Measurements from ENCODE around the gene LHCGR.

Gene LHCGR

DNA sequence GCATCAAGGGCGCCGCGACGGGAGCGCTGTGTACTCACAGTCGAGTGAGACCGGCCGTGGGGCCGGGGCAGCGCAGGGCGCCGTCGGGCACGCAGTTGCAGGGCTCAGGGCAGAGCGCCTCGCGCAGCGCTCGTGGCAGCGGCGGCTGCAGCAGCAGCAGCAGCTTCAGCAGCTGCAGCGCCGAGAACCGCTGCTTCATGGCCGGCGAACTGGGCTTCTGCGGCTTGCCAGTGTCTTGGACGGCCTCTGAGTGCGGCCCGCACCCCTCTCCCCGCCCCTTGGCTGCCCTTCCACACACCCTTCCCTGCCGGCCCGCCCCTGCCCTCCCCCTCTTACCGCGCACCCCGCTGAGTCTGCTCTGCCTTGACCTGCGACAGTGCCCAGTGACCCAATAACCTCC lies at the start of gene LHCGR:
Gene LHCGR (minus strand): TSS at position 252 of the 400 bp plus-strand sequence. CDS start 53 bp downstream, at position 199.
- no peaks in the 10 kb centered on the region for H3K4me1 ChIP-seq (ENCODE audit: control insufficient read depth, insufficient read depth, low read length)
- no peaks in the 10 kb centered on the region for H3K36me3 ChIP-seq (ENCODE audit: control insufficient read depth, insufficient read depth, low read length)
- H3K9ac ChIP-seq (ENCODE audit: low read length) = no peak within 1 kb of the TSS
- H3K27me3 ChIP-seq (ENCODE audit: control insufficient read depth, insufficient read depth, low read length) = no peaks in the 10 kb centered on the region
- H3K4me3 ChIP-seq (ENCODE audit: low read length) = no peak within 1 kb of the TSS
- no peak within 1 kb of the TSS for H3K27ac ChIP-seq (ENCODE audit: low read depth, low read length)

DNA sequence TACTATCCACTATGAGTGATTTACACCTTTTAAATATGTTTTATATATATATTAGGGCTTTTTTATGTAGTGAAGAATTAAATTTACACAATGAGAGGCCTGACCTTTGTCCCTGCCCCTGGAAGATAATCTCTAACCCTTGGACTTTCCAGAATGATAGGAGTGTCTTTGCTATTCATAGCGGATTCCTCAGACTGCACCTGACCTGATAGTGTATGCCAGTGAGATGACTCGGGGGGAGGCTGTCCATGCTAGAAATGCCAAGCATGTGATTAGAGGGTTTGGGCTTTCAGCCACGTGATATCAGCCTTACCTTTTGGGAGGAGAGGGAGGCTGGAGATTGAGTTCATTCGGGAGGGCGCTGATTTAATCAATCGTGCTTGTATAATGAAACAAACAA lies 44.1 kb upstream of the LHCGR start:
- no peaks in the 10 kb centered on the region for H3K36me3 ChIP-seq (ENCODE audit: control insufficient read depth, insufficient read depth, low read length)
- no peak overlapping the region for H3K9ac ChIP-seq (ENCODE audit: low read length)
- no peaks in the 10 kb centered on the region for H3K27me3 ChIP-seq (ENCODE audit: control insufficient read depth, insufficient read depth, low read length)
- H3K4me1 ChIP-seq (ENCODE audit: control insufficient read depth, insufficient read depth, low read length) = no peaks in the 10 kb centered on the region
- no peak overlapping the region for H3K4me3 ChIP-seq (ENCODE audit: low read length)
- no peak overlapping the region for H3K27ac ChIP-seq (ENCODE audit: low read depth, low read length)

DNA sequence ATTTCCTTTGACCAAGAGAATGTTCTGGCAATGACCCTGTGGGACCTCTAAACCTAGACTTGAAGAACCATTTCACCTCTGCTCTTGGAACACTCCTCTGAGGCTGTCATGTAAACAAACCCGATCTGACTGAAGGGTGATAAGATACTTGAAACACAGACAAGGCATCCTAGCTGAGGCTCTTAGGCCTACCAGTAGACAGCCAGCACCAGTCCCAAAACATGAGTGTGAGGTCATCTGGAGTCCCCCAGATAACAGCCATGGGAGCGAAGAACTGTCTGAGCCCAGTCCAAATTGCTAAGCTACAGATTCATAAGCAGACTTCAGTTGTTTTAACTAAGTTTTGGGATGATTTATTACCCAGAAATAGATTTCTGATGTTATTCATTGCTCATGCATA lies 39.5 kb upstream of the LHCGR start:
- Histone ChIP-seq H3K4me3 (ENCODE audit: low read length) (no peak overlapping the region), H3K4me1 (ENCODE audit: control insufficient read depth, insufficient read depth, low read length) (no peaks in the 10 kb centered on the region), H3K36me3 (ENCODE audit: control insufficient read depth, insufficient read depth, low read length) (no peaks in the 10 kb centered on the region), H3K27me3 (ENCODE audit: control insufficient read depth, insufficient read depth, low read length) (no peaks in the 10 kb centered on the region), H3K27ac (ENCODE audit: low read depth, low read length) (no peak overlapping the region), H3K9ac (ENCODE audit: low read length) (no peak overlapping the region)

DNA sequence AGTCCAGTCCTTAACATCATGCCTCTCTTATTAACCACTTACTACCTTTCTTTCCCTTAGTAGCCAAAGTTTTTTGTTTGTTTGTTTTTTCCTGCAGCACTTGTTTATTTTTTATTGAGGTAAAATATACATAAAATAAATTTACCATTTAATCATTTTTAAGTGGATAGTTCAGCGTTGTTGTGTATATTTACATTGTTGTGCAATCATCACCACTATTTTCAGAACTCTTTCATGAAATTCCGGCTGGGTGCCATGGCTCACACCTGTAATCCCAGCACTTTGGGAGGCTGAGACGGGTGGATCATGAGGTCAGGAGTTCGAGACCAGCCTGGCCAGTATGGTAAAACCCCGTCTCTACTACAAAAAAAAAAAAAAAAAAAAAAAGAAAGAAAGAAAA lies 38.1 kb upstream of the LHCGR start:
- Histone ChIP-seq H3K27me3 (ENCODE audit: control insufficient read depth, insufficient read depth, low read length) (no peaks in the 10 kb centered on the region), H3K9ac (ENCODE audit: low read length) (no peak overlapping the region), H3K27ac (ENCODE audit: low read depth, low read length) (no peak overlapping the region), H3K4me1 (ENCODE audit: control insufficient read depth, insufficient read depth, low read length) (no peaks in the 10 kb centered on the region), H3K4me3 (ENCODE audit: low read length) (no peak overlapping the region), H3K36me3 (ENCODE audit: control insufficient read depth, insufficient read depth, low read length) (no peaks in the 10 kb centered on the region)

DNA sequence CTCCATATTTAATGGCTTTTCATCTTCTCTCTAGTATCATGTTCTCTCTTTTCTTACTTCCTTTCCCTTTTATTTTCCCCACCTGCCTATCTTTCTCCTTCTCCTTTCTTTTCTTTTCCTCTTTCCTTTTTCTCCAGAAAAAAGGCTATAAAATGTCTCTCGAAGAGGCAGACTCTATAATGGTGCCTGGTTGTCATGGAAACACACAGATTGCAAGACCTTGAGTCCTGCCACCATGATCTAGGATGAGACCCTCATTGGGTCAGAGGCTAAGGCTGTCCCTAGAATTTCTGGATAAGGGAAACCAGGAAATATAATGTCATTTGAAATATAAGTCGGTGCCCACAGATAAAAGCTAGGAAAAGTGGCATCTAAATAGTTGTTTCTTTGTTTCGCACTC lies 36.5 kb upstream of the LHCGR start:
- Histone ChIP-seq H3K27me3 (ENCODE audit: control insufficient read depth, insufficient read depth, low read length) (no peaks in the 10 kb centered on the region), H3K36me3 (ENCODE audit: control insufficient read depth, insufficient read depth, low read length) (no peaks in the 10 kb centered on the region)

DNA sequence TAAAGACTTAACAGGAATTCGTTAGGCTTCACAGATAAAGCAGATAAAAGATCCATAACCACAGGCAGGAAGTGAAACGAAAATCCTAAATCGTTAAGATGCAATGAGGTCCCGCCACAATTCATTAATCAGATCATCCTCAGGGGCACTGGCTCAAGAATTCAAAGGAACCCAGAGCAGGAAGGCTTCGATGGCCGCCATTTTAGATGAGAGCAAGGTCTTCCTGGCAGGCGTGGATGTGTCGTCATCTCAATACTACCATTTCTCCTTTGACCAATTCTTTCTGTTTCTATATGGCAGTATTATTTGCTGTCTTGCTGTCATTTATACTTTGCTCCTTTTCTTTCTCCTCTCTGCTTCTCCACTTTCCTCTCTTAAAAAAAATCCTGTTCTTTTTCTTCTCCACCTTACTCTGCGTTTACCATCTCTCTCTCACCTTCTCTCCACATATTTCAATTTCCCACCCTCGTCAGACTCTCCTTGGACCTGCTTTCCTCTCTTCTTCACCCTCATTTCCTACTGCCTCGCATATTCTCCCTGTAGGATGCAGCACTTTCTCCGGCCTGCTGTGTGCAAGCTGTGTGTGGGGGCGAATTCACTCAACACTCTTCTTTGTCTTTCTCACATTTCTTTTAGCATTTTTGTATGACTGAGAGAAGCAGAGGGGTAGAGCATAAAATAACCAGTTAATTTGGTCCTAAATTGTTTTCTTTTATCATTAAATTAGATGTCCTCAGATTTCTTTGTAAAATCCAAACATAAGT lies 35.1 kb upstream of the LHCGR start:
- Histone ChIP-seq H3K9ac (ENCODE audit: low read length) (no peak overlapping the region), H3K4me3 (ENCODE audit: low read length) (no peak overlapping the region), H3K36me3 (ENCODE audit: control insufficient read depth, insufficient read depth, low read length) (no peaks in the 10 kb centered on the region), H3K27me3 (ENCODE audit: control insufficient read depth, insufficient read depth, low read length) (no peaks in the 10 kb centered on the region), H3K27ac (ENCODE audit: low read depth, low read length) (no peak overlapping the region), H3K4me1 (ENCODE audit: control insufficient read depth, insufficient read depth, low read length) (no peaks in the 10 kb centered on the region)

More for the DNA sequence above, 36.5 kb upstream of the LHCGR start:
- H3K4me1 ChIP-seq (ENCODE audit: control insufficient read depth, insufficient read depth, low read length) = no peaks in the 10 kb centered on the region
- no peak overlapping the region for H3K9ac ChIP-seq (ENCODE audit: low read length)
- no peak overlapping the region for H3K27ac ChIP-seq (ENCODE audit: low read depth, low read length)
- no peak overlapping the region for H3K4me3 ChIP-seq (ENCODE audit: low read length)

DNA sequence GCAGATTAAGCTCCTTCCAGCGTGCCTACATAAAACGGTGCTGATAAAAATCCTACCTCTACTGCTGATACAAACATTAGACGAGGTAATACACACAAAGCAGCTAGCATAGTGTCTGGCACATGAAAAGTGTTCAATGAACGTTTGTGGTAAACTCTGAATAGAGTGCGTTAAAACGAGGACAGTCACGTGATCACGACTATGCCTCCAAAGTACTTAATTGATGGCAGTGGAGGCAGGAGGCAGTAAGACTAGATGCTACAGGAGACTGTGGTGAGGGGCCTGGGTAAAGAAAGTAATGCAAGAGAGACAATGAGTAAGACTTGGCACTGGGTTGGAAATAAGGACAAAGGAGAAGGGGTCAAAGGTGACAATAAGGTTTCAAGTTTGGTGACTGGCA lies 32.1 kb upstream of the LHCGR start:
- Histone ChIP-seq H3K27ac (ENCODE audit: low read depth, low read length) (no peak overlapping the region), H3K9ac (ENCODE audit: low read length) (no peak overlapping the region), H3K36me3 (ENCODE audit: control insufficient read depth, insufficient read depth, low read length) (no peaks in the 10 kb centered on the region), H3K27me3 (ENCODE audit: control insufficient read depth, insufficient read depth, low read length) (no peaks in the 10 kb centered on the region), H3K4me3 (ENCODE audit: low read length) (no peak overlapping the region), H3K4me1 (ENCODE audit: control insufficient read depth, insufficient read depth, low read length) (no peaks in the 10 kb centered on the region)

DNA sequence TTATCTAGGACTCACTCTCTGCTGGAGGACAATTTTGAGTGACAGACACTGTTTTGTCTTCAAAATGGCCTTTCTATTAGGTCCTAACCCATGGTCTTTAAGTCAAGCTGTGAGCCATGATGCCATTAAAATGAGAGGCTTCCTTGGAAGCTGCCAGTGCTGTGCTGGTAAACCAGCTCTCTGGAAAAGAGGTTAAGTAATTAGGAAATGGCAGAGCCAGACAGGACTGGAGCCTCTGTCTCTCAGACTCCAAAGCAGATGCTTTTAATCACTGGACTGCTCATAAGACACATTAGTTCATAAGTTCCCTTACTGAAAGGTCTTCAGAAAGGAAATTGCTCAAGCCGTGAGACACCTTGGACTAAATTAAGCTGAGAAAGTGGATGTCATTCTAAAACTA lies 25.8 kb upstream of the LHCGR start:
- H3K4me3 ChIP-seq (ENCODE audit: low read length) = no peak overlapping the region
- H3K9ac ChIP-seq (ENCODE audit: low read length) = no peak overlapping the region
- no peaks in the 10 kb centered on the region for H3K4me1 ChIP-seq (ENCODE audit: control insufficient read depth, insufficient read depth, low read length)
- H3K27ac ChIP-seq (ENCODE audit: low read depth, low read length) = no peak overlapping the region
- no peaks in the 10 kb centered on the region for H3K27me3 ChIP-seq (ENCODE audit: control insufficient read depth, insufficient read depth, low read length)
- no peaks in the 10 kb centered on the region for H3K36me3 ChIP-seq (ENCODE audit: control insufficient read depth, insufficient read depth, low read length)

DNA sequence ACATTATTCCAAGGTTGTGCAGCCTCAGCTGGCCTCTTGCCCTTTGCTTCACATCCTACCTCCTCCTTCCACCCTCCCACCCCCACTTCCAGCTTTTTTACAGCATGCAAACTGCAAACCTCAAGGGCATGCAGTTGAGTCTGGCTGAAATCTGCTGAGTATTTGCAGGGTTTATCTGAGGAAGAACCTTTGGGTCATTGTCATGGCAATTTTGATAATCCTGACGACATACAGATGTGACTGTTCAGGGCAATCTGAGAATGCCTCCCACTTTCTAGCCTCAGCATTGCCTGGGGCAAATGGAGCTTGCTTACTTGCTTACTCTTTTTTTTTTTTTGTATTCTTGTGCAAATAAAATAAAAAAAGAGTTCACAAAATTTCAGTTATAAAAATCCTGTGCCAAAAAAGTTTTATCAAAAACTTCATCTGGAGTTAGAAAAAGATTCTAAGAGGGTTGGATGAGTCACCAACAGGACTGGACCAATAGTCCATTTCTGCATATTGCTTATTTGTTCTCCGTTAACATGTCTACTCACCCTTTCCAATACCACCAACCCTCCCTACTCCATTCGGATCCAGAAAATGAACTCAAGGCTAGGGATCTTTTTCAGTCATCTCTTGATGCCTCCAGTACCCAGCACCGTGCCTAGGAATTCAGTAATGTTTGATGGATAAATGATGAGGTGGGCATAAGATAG lies 23.6 kb upstream of the LHCGR start:
- no peak overlapping the region for H3K4me3 ChIP-seq (ENCODE audit: low read length)
- H3K27me3 ChIP-seq (ENCODE audit: control insufficient read depth, insufficient read depth, low read length) = no peaks in the 10 kb centered on the region
- no peak overlapping the region for H3K27ac ChIP-seq (ENCODE audit: low read depth, low read length)
- H3K36me3 ChIP-seq (ENCODE audit: control insufficient read depth, insufficient read depth, low read length) = no peaks in the 10 kb centered on the region
- no peak overlapping the region for H3K9ac ChIP-seq (ENCODE audit: low read length)
- no peaks in the 10 kb centered on the region for H3K4me1 ChIP-seq (ENCODE audit: control insufficient read depth, insufficient read depth, low read length)

DNA sequence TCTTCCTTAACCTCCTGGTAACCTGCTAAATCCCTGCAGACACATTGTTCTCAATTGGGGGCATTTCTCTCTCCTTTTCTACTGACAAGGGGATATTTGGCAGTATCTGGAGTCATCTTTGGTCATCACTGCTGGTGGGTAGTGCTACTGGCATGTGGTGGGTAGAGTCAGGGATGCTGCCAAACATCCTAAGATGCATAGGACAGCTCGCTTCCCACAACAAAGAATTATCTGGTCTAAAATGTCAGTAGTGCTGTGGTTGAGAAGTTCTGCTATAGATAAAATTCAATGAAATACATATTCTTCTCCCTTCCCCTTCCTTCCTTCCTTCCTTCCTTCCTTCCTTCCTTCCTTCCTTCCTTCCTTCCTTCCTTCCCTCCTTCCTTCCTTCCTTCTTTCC lies 18.7 kb upstream of the LHCGR start:
- H3K9ac ChIP-seq (ENCODE audit: low read length) = no peak overlapping the region
- H3K27ac ChIP-seq (ENCODE audit: low read depth, low read length) = no peak overlapping the region
- H3K27me3 ChIP-seq (ENCODE audit: control insufficient read depth, insufficient read depth, low read length) = no peaks in the 10 kb centered on the region
- no peaks in the 10 kb centered on the region for H3K36me3 ChIP-seq (ENCODE audit: control insufficient read depth, insufficient read depth, low read length)
- H3K4me1 ChIP-seq (ENCODE audit: control insufficient read depth, insufficient read depth, low read length) = no peaks in the 10 kb centered on the region
- no peak overlapping the region for H3K4me3 ChIP-seq (ENCODE audit: low read length)

DNA sequence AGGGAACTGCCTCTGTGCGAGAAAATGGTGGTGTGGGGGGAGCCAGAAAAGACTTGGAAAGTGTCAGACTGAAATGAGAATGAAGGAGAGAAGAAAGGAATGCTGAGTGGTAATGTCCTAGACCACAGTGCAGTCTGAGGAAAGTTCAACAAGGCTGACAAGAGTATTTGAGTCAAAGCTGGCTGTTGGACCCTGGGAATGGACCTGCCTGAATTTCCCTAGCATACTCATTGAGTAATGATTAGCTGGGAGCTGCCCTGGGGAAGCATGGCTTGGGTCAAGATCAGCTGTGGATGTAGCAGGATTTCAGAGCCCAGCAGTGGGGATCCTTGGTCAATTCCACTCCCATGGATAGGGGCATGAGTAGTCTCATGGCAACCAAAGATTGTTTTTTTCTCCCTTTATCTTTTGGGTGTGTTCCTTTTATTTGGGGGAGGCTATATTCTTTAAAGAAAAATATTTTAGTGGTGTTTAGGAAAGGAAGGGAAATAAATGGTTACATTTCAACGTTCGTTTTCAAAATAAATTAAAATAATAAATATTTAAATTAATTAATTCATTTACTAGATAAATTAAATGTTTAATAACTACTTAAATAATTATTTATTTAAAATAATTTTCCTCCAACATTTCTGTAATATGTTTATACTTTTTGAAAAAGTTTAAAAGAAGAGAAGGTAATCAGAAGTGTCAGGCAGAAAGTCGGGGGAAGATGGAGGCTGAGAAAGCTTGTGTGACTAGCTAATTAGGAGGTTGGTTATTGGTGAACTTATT lies 15.9 kb upstream of the LHCGR start:
- H3K36me3 ChIP-seq (ENCODE audit: control insufficient read depth, insufficient read depth, low read length) = no peaks in the 10 kb centered on the region
- H3K27me3 ChIP-seq (ENCODE audit: control insufficient read depth, insufficient read depth, low read length) = no peaks in the 10 kb centered on the region
- no peak overlapping the region for H3K9ac ChIP-seq (ENCODE audit: low read length)
- H3K4me3 ChIP-seq (ENCODE audit: low read length) = no peak overlapping the region
- H3K27ac ChIP-seq (ENCODE audit: low read depth, low read length) = no peak overlapping the region
- H3K4me1 ChIP-seq (ENCODE audit: control insufficient read depth, insufficient read depth, low read length) = no peaks in the 10 kb centered on the region

DNA sequence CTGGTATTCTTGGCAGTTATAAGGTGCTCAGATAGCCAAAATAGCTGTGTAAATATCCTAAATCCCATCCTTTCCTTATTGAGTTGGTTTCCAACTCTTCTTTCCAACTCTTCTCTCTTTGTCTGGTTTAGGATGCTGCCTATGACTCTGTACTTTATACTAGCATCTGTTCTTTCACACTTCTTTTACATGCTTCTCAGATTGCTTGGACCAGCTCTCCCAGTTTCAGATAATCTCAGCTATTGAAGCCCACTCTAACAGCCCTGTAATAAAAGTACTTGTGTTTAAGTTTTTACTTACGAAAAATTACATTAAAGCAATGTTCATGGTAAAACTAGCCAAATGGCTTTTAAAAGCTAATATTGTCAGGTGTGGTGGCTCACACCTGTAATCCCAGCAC lies 14.7 kb upstream of the LHCGR start:
- Histone ChIP-seq H3K36me3 (ENCODE audit: control insufficient read depth, insufficient read depth, low read length) (no peaks in the 10 kb centered on the region), H3K27ac (ENCODE audit: low read depth, low read length) (no peak overlapping the region), H3K4me1 (ENCODE audit: control insufficient read depth, insufficient read depth, low read length) (no peaks in the 10 kb centered on the region), H3K4me3 (ENCODE audit: low read length) (no peak overlapping the region), H3K9ac (ENCODE audit: low read length) (no peak overlapping the region), H3K27me3 (ENCODE audit: control insufficient read depth, insufficient read depth, low read length) (no peaks in the 10 kb centered on the region)
